Spinal cord (tissue), 10 donors: ENCODE data around the gene KRT79. TPM values are rescaled to one million over a fixed set of nuclear protein-coding genes. Genes with fewer than 3 reads are reported as not detected.
"Not testable (repeated sequence)": the region's sequence is repeated elsewhere in the genome, so short reads cannot be mapped to it uniquely, and the experiment has no call there.

ENCODE experiments used
- DNase-seq, 6 donors: peaks; one replicate each; pipeline versions ENCODE4 v3.0.0 to v3.0.0-alpha.2; 2013 to 2015; ENCODE audit warnings: low spot score in 6 of 6, low read depth in 4 of 6
- H3K27ac ChIP-seq: one replicate; pipeline ENCODE4 v1.5.1; 2013; ENCODE audit warnings: low read depth, low read length, control low read depth
- H3K27me3 ChIP-seq: one replicate; pipeline ENCODE4 v1.6.1; 2013; ENCODE audit warnings: low read length; ENCODE audit not compliant: control insufficient read depth, insufficient read depth
- H3K36me3 ChIP-seq: one replicate; pipeline ENCODE4 v1.6.1; 2013; ENCODE audit warnings: low read length; ENCODE audit not compliant: control insufficient read depth, insufficient read depth
- H3K4me1 ChIP-seq: one replicate; pipeline ENCODE4 v1.6.1; 2013; ENCODE audit warnings: low read length; ENCODE audit not compliant: control insufficient read depth, insufficient read depth
- H3K4me3 ChIP-seq: one replicate; pipeline ENCODE4 v1.5.1; 2013; ENCODE audit warnings: low read depth, low read length, control low read depth
- H3K9me3 ChIP-seq: one replicate; pipeline ENCODE4 v1.6.1; 2013; ENCODE audit warnings: low read length; ENCODE audit not compliant: control insufficient read depth, insufficient read depth
- WGBS: methylation state at CpG from one replicate; pipeline ENCODE4 v1.1.5; 2013; ENCODE audit warnings: missing lambda C conversion rate; ENCODE audit not compliant: insufficient coverage; 5-methylcytosine and 5-hydroxymethylcytosine counted together
- polyA plus RNA-seq, 2 donors: library from polyadenylated mRNA; unstranded; fragments of 120-200 nt; gene quantifications; one replicate each; pipeline ENCODE4 v1.2.1, GENCODE V29; 2013; ENCODE audit not compliant: insufficient read length in 2 of 2
- total RNA-seq, 2 donors: library from RNA; depleted of rRNA in 1 of 2; stranded (reverse); fragments of 120-200 nt in 1 of 2; fragments of >200 nt in 1 of 2; gene quantifications; one replicate each; pipeline versions ENCODE4 v1.2.3 to v1.2.4, GENCODE V29; 2013 to 2014
- donor health status: healthy.

Gene KRT79
- total and polyA plus RNA-seq, 4 donors = 0.10 to 1.4 (median 0.83) TPM

- no peak for DNase-seq
- no peaks in the 10 kb centered on the region for H3K4me1 ChIP-seq
- H3K27ac ChIP-seq = no peak overlapping the region
- no peaks in the 10 kb centered on the region for H3K36me3 ChIP-seq
- no peak overlapping the region for H3K4me3 ChIP-seq
- 71% methylated on average over 2 of the region's 6 CpGs for WGBS
- no peaks in the 10 kb centered on the region for H3K27me3 ChIP-seq
- no peaks in the 10 kb centered on the region for H3K9me3 ChIP-seq
Measured at GRCh38 chr12:52860102-52860823, 26.2 kb upstream of the KRT79 start.

DNA sequence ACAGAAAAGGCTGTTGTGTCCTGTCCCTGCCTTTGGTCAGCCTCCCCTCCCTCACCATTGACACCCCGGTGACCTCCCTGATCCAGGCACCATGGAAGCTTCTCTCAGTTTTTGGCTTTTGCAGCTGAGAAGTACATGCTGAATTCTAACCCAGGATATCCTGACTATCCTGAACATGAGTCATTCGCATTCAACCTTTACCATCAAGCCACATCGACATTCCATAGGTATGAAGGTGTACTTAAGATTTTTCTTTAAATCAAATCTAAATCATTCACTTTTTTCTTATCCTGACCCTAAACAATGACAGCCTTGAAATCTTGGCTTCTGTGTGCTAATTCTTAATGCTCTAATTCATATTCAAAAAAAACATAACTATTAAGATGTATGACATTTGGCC, 23.4 kb upstream of the KRT79 start:
- H3K27ac ChIP-seq = no peak overlapping the region
- no peaks in the 10 kb centered on the region for H3K27me3 ChIP-seq
- no peaks in the 10 kb centered on the region for H3K36me3 ChIP-seq
- no peak overlapping the region for H3K4me3 ChIP-seq
- 60% methylated on average over 1 of the region's 3 CpGs for WGBS
- H3K4me1 ChIP-seq = no peaks in the 10 kb centered on the region
- no peaks in the 10 kb centered on the region for H3K9me3 ChIP-seq
- DNase-seq = no peak

DNA sequence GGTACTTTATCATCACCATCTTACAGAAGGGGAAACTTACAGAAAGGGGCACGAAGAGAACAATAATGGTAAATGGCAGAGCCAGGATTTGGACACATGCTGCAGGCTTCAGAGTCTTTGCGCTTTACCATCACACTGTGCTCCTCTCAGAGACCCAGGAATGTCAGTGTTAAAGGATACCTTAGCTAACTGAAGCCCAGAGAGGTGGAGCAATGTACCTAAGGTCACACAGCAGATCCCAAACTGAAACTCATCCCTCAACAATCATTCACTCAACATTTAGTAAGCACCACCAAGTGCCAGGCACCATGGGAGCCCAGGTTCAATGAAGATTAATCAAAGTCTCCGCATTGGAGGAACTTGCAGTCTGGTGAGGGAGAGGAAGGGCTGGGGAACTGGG, 22.7 kb upstream of the KRT79 start:
- DNase-seq = no peak
- H3K27me3 ChIP-seq = no peaks in the 10 kb centered on the region
- H3K4me3 ChIP-seq = no peak overlapping the region
- H3K9me3 ChIP-seq = no peaks in the 10 kb centered on the region
- H3K36me3 ChIP-seq = no peaks in the 10 kb centered on the region
- 100% methylated on average over 2 of the region's 3 CpGs for WGBS
- no peaks in the 10 kb centered on the region for H3K4me1 ChIP-seq
- no peak overlapping the region for H3K27ac ChIP-seq

- H3K36me3 ChIP-seq, H3K27me3 ChIP-seq, H3K27ac ChIP-seq, H3K9me3 ChIP-seq, H3K4me3 ChIP-seq, H3K4me1 ChIP-seq, DNase-seq: not testable (repeated sequence)
- WGBS = no CpG with 5 or more reads among the region's 2 CpGs
Measured at GRCh38 chr12:52856077-52856476, 22.0 kb upstream of the KRT79 start.

DNA sequence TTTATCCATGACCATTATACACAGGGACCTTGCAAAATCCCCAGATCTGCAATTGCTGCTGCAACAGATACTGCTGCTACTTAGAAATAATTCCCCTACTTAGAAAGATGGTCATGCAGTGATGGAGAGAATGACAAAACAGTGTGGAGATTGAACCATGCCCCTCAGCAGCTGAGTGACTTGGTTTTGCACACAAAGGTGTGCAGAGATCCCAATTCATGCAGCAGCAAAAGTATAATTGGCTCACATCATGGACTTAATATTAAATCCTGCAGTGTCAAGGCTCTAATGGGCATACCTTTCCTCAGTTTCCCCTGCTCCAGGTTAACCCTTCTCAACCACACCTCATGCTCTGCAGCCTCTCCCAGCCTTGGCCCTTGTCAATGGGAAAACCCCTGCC, 17.7 kb upstream of the KRT79 start:
- no peaks in the 10 kb centered on the region for H3K9me3 ChIP-seq
- H3K4me1 ChIP-seq = no peaks in the 10 kb centered on the region
- no peak overlapping the region for H3K4me3 ChIP-seq
- peaks cover 2% of the 10 kb centered on the region for H3K27me3 ChIP-seq
- H3K36me3 ChIP-seq = no peaks in the 10 kb centered on the region
- no peak overlapping the region for H3K27ac ChIP-seq
- DNase-seq = no peak

- Histone ChIP-seq H3K4me1 (no peaks in the 10 kb centered on the region), H3K27me3 (peaks cover 2% of the 10 kb centered on the region), H3K27ac (no peak overlapping the region), H3K9me3 (no peaks in the 10 kb centered on the region), H3K36me3 (no peaks in the 10 kb centered on the region), H3K4me3 (no peak overlapping the region)
- no peak for DNase-seq
- WGBS = no CpG with 5 or more reads among the region's 5 CpGs
Measured at GRCh38 chr12:52850681-52851080, 16.6 kb upstream of the KRT79 start.

DNA sequence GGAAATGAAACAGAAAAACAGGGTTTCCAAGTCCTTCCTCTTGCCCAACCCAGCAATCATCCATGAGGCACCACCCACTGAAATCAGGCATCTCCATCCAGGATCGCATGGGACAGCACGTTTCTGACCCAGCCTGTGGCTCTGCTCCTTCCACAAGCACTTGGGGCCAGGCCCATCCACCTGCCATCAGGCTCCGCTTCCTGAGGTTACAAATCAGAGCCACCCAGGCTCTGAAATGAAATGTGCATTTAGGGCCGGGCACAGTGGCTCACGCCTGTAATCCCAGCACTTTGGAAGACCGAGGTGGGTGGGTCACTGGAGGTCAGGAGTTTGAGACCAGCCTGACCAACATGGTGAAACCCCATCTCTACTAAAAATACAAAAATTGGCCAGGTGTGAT, 15.4 kb upstream of the KRT79 start:
- no peak for DNase-seq
- H3K9me3 ChIP-seq = no peaks in the 10 kb centered on the region
- WGBS = 93% methylated on average over 4 of the region's 6 CpGs
- H3K27ac ChIP-seq = no peak overlapping the region
- H3K36me3 ChIP-seq = no peaks in the 10 kb centered on the region
- H3K27me3 ChIP-seq = peaks cover 2% of the 10 kb centered on the region
- H3K4me1 ChIP-seq = no peaks in the 10 kb centered on the region
- H3K4me3 ChIP-seq = no peak overlapping the region

- Histone ChIP-seq H3K9me3 (no peaks in the 10 kb centered on the region), H3K27me3 (peaks cover 2% of the 10 kb centered on the region), H3K4me3 (no peak within 1 kb of the TSS), H3K4me1 (no peaks in the 10 kb centered on the region), H3K36me3 (no peaks in the 10 kb centered on the region), H3K27ac (no peak within 1 kb of the TSS)
- no peak for DNase-seq
- WGBS = 87% methylated on average over 15 of the region's 16 CpGs
Measured at GRCh38 chr12:52848661-52849255, 14.6 kb upstream of the KRT79 start, which contains the start of gene KRT78. TSS of gene KRT78 (minus strand) at chr12:52848994. CDS start at chr12:52848930, 64 bp downstream.

DNA sequence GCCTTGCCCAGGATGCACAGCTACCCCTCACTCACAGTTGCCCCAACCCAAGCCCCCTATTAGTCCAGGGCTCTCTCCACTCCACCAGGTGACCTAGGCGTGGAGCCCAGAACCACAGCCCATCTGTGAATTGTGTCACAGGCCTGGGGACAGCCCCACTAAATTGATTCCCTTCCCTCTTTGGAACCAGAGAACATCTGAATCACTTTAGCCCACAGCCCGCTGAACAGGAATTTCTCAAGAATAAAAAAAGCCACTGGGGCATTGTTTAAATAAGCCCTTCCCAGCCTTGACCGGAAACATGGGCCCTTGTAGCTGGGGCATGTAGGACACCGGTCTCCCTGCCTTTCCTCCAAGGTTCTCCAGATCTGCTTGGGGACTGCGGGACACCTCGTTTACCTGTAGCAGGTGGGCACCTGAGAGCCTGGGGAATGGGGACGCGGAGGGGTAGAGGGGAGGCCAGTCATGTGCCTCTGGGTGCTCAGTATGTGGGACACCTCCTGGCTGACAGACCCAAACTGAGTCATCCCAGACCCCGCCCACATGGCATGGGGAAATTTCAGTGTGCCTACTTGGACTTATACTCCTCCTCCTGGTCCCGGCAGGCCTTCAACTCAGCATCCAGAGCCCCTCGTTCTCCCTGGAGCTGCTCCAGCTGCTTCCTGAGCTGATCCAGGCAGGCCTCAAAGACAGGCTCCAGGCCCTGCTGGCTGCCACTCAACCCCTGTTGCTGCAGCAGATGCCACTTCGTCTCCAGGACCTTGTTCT, 13.4 kb upstream of the KRT79 start:
- 86% methylated on average over 12 of the region's 12 CpGs for WGBS
- Histone ChIP-seq H3K4me3 (no peak overlapping the region), H3K9me3 (no peaks in the 10 kb centered on the region), H3K27ac (no peak overlapping the region), H3K4me1 (no peaks in the 10 kb centered on the region), H3K36me3 (no peaks in the 10 kb centered on the region), H3K27me3 (peaks cover 2% of the 10 kb centered on the region)
- no peak for DNase-seq
